Measurements from ENCODE around the gene CIAO3. TPM values are rescaled to one million over a fixed set of nuclear protein-coding genes. Genes with fewer than 3 reads are reported as not detected.
A peak's percentile ranks its signal among the peaks of the same experiment; 100 is the strongest.
"Not testable (repeated sequence)": the region's sequence is repeated elsewhere in the genome, so short reads cannot be mapped to it uniquely, and the experiment has no call there.

The CIAO3 gene
- total RNA-seq, 1 donor from 2014 or later = 34.5 TPM

DNA sequence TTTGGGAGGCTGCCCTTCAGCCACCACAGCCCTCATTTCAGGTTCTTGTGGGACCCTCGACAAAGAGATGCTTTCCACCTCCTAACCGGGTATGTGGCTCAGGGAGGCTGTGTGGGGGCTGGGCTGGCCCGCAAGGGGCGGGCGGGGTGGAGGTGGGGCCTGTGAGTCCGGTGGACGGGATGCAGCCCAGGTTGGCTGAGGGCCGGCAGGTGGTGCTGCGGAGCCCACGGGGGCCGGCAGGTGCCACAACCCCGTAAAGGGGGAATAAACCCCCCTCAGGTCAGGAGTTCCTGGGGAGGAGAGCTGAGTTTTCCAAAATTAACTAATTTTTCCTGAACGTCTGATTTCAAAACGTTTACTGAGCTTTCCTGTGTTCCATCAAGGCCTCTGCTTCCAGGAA lies 4.9 kb upstream of the CIAO3 start:
- H3K36me3 ChIP-seq (ENCODE audit: control insufficient read depth, insufficient read depth, low read length) = no peaks in the 10 kb centered on the region
- no peak for DNase-seq (ENCODE audit: low read depth)
- no peak overlapping the region for H3K4me3 ChIP-seq (ENCODE audit: low read depth, low read length)
- peak; percentile 88 for TF ChIP-seq CTCF (IDR thresholded peaks at IDR 0.05; ENCODE audit: insufficient read depth, low read length, poor library complexity, severe bottlenecking)
- H3K27me3 ChIP-seq (ENCODE audit: control insufficient read depth, insufficient read depth, low read length) = no peaks in the 10 kb centered on the region

DNA sequence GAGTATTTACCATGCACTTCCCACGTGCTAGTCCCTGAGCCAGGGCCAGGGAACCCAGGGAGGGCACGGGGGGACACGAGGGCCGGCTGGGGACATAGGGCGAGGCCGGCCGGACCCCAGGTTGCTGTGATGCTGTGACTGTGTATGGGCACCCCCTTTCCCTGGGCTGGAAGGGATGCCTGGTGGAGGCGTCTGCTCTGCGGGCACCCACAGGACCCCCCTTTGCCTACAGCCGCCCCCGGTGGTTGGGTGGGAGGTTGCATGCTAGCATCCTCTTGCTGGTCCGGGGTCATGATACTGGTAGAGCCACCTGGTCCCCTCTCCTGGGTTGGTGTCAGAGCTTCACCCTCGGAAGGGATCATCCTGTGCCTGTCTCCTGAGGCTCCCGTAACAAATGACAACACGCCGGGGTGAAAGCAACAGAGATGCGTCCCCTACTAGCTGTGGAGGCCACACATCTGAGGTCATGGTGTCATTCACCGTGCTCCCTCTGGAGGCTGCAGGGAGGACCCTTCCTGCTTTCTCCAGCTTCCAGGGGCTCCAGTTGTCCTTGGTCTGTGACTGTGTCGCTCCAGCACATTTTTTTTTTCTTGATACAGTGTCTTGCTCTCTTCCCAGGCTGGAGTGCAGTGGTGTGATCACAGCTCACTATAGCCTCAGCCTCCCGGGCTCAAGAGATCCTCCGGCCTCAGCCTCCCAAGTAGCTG lies 3.1 kb upstream of the CIAO3 start:
- Histone ChIP-seq H3K4me3 (ENCODE audit: low read depth, low read length) (no peak overlapping the region), H3K36me3 (ENCODE audit: control insufficient read depth, insufficient read depth, low read length) (no peaks in the 10 kb centered on the region), H3K27me3 (ENCODE audit: control insufficient read depth, insufficient read depth, low read length) (no peaks in the 10 kb centered on the region)
- peak; percentile 26 for TF ChIP-seq CTCF (IDR thresholded peaks at IDR 0.05; ENCODE audit: insufficient read depth, low read length, poor library complexity, severe bottlenecking)
- DNase-seq (ENCODE audit: low read depth) = no peak

DNA sequence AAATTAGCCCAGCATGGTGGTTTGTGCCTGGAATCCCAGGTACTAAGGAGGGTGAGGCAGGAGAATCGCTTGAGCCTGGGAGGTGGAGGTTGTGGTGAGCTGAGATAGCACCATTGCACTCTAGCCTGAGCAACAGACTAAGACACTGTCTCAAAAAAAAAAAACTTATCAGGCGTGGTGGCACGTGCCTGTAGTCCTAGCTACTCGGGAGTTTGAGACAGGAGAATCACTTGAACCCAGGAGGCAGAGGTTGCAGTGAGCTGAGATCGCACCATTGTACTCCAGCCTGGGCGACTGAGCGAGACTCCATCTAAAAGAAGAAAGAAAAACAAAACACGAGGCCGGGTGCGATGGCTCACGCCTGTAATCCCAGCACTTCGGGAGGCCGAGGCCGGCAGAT lies 2.1 kb upstream of the CIAO3 start:
- not testable (repeated sequence) for H3K36me3 ChIP-seq (ENCODE audit: control insufficient read depth, insufficient read depth, low read length); H3K27me3 ChIP-seq (ENCODE audit: control insufficient read depth, insufficient read depth, low read length); H3K4me3 ChIP-seq (ENCODE audit: low read depth, low read length); DNase-seq (ENCODE audit: low read depth)

DNA sequence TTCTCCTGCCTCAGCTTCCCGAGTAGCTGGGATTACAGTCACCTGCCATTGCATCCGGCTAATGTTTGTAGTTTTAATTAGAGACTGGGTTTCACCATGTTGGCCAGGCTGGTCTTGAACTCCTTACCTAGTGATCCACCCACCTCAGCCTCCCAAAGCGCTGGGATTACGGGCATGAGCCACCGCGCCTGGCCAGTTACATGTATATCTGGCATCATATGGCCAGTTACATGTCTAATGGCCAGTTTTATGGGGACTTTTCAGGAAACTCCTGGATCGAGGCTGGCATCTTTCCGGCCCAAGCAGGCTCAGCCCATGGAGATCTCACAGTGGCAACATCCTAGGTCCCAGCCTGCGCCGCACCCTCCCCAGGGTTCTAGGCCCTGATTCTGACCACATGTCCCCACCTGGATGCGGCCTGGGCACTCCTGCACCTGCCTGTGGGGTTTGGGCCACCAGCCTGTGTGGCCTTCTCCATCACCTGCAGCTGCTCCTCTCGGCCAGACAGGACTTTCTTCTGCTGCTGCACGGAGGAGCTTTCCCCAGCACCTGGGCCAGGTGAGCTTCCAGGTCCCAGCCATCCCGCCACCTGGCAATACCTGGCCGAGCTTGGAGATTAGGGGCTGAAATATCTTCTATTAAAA lies 1.3 kb upstream of the CIAO3 start:
- Histone ChIP-seq H3K36me3 (ENCODE audit: control insufficient read depth, insufficient read depth, low read length) (no peaks in the 10 kb centered on the region), H3K27me3 (ENCODE audit: control insufficient read depth, insufficient read depth, low read length) (no peaks in the 10 kb centered on the region), H3K4me3 (ENCODE audit: low read depth, low read length) (no peak overlapping the region)
- DNase-seq (ENCODE audit: low read depth) = no peak
- TF ChIP-seq CTCF (IDR thresholded peaks at IDR 0.05; ENCODE audit: insufficient read depth, low read length, poor library complexity, severe bottlenecking) = no peak

GRCh38 chr16:740459-740763 lies 386 bp downstream of the CIAO3 start:
- no peak for TF ChIP-seq CTCF (IDR thresholded peaks at IDR 0.05; ENCODE audit: insufficient read depth, low read length, poor library complexity, severe bottlenecking)
- peak overlapping the region; percentile 97 for H3K4me3 ChIP-seq (ENCODE audit: low read depth, low read length)
- DNase-seq (ENCODE audit: low read depth) = no peak
- H3K36me3 ChIP-seq (ENCODE audit: control insufficient read depth, insufficient read depth, low read length) = no peaks in the 10 kb centered on the region
- no peaks in the 10 kb centered on the region for H3K27me3 ChIP-seq (ENCODE audit: control insufficient read depth, insufficient read depth, low read length)

DNA sequence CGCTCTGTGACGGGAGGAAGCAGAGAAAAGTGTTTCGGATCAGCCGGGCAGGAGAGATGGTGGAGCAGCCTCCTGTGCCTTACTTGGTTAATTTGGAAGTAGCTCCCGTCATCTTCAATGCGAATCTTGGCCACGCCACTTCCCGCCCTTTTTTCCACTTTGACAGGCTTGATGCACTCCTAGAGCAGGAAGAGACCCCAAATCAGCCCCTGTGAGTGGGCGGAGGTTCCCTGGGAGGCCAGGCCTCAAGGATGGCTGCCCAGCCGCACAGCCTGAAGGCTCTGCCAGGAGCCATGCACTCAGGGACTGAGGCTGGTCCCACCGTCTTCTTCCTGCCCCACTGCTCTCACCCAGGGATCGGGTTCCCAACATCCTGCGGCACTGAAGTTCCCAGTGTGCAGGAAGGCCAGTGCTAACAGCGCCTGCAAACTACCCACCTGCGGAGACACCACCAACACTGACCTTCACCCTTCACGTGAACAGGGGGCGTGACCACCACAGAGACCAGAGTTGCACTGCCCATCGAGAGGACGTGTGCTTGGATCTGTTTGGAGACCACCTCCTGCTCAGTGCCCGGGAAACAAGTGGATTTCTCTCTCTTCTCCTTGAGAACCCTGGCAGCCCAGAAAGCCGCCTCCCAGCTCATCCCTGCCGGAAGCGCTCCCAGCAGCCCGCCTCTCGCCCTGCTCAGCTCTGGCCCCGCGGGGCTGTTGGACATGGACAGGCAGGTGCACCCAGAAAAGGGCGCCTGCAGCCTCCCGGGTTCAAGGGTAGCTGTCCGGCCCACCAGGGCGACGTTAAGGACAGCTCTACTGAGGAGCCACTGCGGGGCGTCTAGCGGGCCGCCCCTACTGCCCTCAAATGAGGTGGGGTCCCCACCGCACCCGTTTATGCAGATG lies 988 bp downstream of the CIAO3 start:
- Histone ChIP-seq H3K36me3 (ENCODE audit: control insufficient read depth, insufficient read depth, low read length) (no peaks in the 10 kb centered on the region), H3K4me3 (ENCODE audit: low read depth, low read length) (peak overlapping the region; percentile 97), H3K27me3 (ENCODE audit: control insufficient read depth, insufficient read depth, low read length) (no peaks in the 10 kb centered on the region)
- TF ChIP-seq CTCF (IDR thresholded peaks at IDR 0.05; ENCODE audit: insufficient read depth, low read length, poor library complexity, severe bottlenecking) = no peak
- no peak for DNase-seq (ENCODE audit: low read depth)
